HG02938 (cell line): ENCODE results near the gene PURB.
"Not testable (repeated sequence)": the region's sequence is repeated elsewhere in the genome, so short reads cannot be mapped to it uniquely, and the experiment has no call there.

Source experiments
- ATAC-seq: cut with Tn5 transposase; IDR thresholded peaks from one replicate; pipeline ENCODE4 v1.9.1; 2021; ENCODE audit warnings: mild to moderate bottlenecking, moderate library complexity; ENCODE audit not compliant: unreplicated experiment

The PURB gene

GRCh38 chr7:44885394-44886317 lies at the start of gene PURB:
Gene PURB, minus strand, starts transcription at chr7:44885530. Its CDS starts 182 bp downstream, at chr7:44885348.
- peak; percentile 90 for ATAC-seq

GRCh38 chr7:44935016-44935415 lies 49.7 kb upstream of the PURB start:
- ATAC-seq, result no peak

- not testable (repeated sequence) for ATAC-seq
Observed at GRCh38 chr7:44934510-44934909, 49.2 kb upstream of the PURB start.

- ATAC-seq, result no peak
Observed at GRCh38 chr7:44930921-44931320, 45.6 kb upstream of the PURB start.

GRCh38 chr7:44922351-44922694 lies 37.0 kb upstream of the PURB start:
- no peak for ATAC-seq

GRCh38 chr7:44921607-44922350 lies 36.4 kb upstream of the PURB start:
- peak; percentile 79 for ATAC-seq

- no peak for ATAC-seq
Observed at GRCh38 chr7:44920119-44920518, 34.8 kb upstream of the PURB start.

- no peak for ATAC-seq
Observed at GRCh38 chr7:44918029-44918428, 32.7 kb upstream of the PURB start.

- ATAC-seq, result no peak
Observed at GRCh38 chr7:44917465-44917864, 32.1 kb upstream of the PURB start.

- no peak for ATAC-seq
Observed at GRCh38 chr7:44914992-44915607, 29.8 kb upstream of the PURB start.

- ATAC-seq, result no peak
Observed at GRCh38 chr7:44912775-44913347, 27.5 kb upstream of the PURB start.

- no peak for ATAC-seq
Observed at GRCh38 chr7:44911911-44912310, 26.6 kb upstream of the PURB start.

- no peak for ATAC-seq
Observed at GRCh38 chr7:44909596-44910389, 24.5 kb upstream of the PURB start.

GRCh38 chr7:44906965-44907364 lies 21.6 kb upstream of the PURB start:
- no peak for ATAC-seq

- ATAC-seq, result no peak
Observed at GRCh38 chr7:44905002-44905635, 19.8 kb upstream of the PURB start.

GRCh38 chr7:44899443-44899842 lies 14.1 kb upstream of the PURB start:
- ATAC-seq, result no peak

GRCh38 chr7:44898039-44898438 lies 12.7 kb upstream of the PURB start:
- ATAC-seq, result no peak

GRCh38 chr7:44897309-44897708 lies 12.0 kb upstream of the PURB start:
- no peak for ATAC-seq

- ATAC-seq, result no peak
Observed at GRCh38 chr7:44894888-44895580, 9.7 kb upstream of the PURB start.
